LNCAP (cell line): ENCODE measurements around the gene COMMD10.

Source experiments
- TF ChIP-seq, protein P1 (sequence below): fragments of 450-650 bp; IDR thresholded peaks from 2 replicates; pipeline ENCODE4 v1.5.1; 2017; ENCODE audit warnings: mild to moderate bottlenecking

The COMMD10 gene

GRCh38 chr5:116249648-116250047 lies 164.8 kb downstream of the COMMD10 start:
- TF ChIP-seq, protein P1, sequence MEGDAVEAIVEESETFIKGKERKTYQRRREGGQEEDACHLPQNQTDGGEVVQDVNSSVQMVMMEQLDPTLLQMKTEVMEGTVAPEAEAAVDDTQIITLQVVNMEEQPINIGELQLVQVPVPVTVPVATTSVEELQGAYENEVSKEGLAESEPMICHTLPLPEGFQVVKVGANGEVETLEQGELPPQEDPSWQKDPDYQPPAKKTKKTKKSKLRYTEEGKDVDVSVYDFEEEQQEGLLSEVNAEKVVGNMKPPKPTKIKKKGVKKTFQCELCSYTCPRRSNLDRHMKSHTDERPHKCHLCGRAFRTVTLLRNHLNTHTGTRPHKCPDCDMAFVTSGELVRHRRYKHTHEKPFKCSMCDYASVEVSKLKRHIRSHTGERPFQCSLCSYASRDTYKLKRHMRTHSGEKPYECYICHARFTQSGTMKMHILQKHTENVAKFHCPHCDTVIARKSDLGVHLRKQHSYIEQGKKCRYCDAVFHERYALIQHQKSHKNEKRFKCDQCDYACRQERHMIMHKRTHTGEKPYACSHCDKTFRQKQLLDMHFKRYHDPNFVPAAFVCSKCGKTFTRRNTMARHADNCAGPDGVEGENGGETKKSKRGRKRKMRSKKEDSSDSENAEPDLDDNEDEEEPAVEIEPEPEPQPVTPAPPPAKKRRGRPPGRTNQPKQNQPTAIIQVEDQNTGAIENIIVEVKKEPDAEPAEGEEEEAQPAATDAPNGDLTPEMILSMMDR = no peak

- TF ChIP-seq, protein P1 = no peak
Measured at GRCh38 chr5:116256717-116257116, 171.9 kb downstream of the COMMD10 start.

GRCh38 chr5:116265471-116265870 lies 180.6 kb downstream of the COMMD10 start:
- TF ChIP-seq, protein P1 = no peak

DNA sequence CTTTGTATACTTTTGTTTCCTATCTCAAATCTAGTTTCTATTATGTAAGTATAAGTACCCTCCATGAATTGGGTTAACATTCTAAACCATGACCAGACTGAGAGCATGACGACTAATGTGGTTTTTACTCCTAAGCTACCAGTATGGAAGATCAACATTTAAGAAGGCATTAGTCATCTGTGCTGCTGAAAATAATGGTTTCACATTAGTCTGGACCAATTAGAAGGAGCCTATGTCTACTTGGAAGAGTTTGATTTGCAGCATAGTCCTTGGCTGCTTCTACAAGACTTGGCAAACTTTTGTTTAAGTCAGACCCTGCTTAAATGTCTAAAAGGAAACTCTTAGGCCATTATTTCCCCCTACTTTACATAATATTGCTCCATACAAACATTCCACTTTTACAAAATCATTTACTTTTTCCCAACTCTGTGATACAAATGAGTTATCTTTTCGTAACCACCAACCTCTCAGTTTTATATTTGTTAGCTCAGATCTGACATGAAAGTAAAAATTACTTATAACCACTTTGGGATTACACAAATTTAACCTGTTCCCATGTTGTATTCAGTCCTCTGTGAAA lies 186.7 kb downstream of the COMMD10 start:
- TF ChIP-seq, protein P1 = no peak

DNA sequence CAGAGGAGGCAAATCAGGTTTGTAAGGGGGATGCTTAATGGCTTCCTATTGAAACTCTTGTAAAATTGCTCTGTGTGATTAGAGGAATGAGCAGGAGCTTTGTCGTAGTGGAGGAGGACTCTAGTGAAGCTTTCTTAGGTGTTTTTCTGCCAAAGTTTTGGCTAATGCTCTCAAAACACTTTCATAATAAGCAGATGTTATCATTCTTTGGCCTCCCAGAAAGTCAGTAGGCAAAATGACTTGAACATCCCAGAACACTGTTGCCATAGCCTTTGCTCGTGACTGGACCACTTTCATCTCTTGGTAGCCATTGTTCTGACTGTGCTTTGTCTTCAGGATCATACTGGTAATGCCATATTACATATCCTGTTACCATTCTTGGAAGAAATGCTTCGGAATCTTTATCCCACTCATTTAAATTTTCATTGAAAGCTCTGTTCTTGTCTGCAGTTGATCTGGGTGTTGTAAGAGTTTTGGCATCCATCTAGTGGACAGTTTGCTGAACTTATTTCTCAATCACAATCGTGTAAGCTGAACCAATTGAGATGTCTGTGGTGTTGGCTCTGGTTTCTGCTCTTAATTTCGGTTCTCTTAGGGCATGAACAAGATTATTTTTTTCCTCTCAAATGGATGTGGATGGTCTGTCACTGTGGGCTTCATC lies 187.6 kb downstream of the COMMD10 start:
- TF ChIP-seq, protein P1 = peak; percentile 44; the same call in 1 of the 2 replicates

DNA sequence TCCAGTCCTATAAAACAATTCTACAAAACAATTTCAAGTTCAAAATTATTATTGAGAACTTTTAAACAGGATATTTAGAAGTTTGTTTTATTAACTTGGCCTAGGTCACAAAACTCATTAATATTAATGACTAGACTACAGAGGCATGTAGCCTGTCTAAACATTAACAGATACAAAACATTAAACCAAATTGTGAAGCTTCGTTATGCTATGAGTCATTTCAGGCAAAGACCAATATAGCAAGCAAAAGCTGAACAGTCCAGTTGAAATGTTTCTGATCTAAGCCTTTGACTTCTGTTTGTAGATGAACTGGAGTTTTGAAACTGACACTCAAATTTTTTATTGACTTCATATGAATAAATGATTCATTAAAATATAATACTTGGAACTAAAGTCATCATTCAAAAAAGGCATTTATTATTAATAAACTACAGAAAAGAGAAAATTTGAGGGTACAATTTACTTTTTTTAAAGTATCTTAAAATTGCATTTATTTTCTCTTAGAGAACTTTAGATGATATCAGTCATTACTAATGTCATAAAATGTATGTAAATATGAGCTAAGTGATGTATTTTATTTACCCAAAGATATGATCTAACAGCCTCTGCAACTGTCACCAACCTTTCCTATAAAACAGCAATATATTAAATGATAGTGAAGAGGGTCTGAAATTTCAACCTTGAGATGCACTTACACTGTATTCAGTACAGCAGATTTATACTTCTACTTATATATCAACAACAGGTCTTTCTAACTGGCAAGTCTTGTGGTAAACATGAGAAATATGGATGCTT lies 188.8 kb downstream of the COMMD10 start:
- TF ChIP-seq, protein P1 = no peak

DNA sequence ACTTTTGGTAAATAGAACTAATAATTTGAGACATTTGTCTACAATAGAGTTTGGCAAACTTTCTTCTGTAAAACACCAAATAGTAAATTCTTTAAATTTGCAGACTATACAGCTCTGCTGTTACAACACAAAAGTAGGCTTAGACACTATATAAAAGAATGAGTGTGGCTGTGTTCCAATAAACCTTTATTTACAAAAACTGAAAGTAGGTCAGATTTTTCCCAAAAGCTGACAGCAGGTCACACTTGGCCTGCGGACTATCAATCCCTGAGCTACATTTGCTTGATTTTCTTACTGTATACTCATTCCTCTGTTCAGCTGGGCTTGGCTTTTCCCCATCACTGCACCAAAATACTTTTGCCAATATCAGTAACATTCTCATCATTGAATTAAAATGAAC lies 189.4 kb downstream of the COMMD10 start:
- TF ChIP-seq, protein P1 = no peak
